PC-3 (cell line): Measurements from ENCODE around the gene COL4A1. TPM values are rescaled to one million over a fixed set of nuclear protein-coding genes. Genes with fewer than 3 reads are reported as not detected.

Source experiments
- ATAC-seq: fragments of 200-7000 bp; cut with Tn5 transposase; 2 replicates; pipeline ENCODE4 v1.9.1; 2020; ENCODE audit warnings: mild to moderate bottlenecking, moderate library complexity
- BruUV-seq: library from RNA; stranded (reverse); fragments of 400-500 nt; replicated peaks from 2 replicates; lab custom pipeline; 2021; lab: Mats Ljungman, UMichigan
- CTCF ChIA-PET: fragments of 300-600 bp; sonication (Branson Sonifier 250); formaldehyde crosslinking; loops from one replicate; lab custom pipeline; 2022; ENCODE audit warnings: antibody characterized with exemption; lab: Charles Lee
- POLR2A ChIA-PET: fragments of 300-600 bp; sonication (Branson Sonifier 250); formaldehyde crosslinking; loops from one replicate; lab custom pipeline; 2022; ENCODE audit warnings: antibody characterized with exemption; ENCODE audit not compliant: unreplicated experiment; lab: Charles Lee
- DNase-seq: peaks from one replicate; pipeline ENCODE4 v3.0.0-alpha.2; 2015
- H2AFZ ChIP-seq: fragments of 300-600 bp; sonication (generic); 2 replicates; pipeline ENCODE4 v1.6.0; 2016; ENCODE audit warnings: antibody characterized with exemption, low read length
- H3F3A ChIP-seq: fragments of 300-600 bp; sonication (generic); one replicate; pipeline ENCODE4 v1.6.0; 2017; ENCODE audit warnings: antibody characterized with exemption, low read length, control low read depth, mild to moderate bottlenecking; ENCODE audit not compliant: unreplicated experiment
- H3K27ac ChIP-seq: fragments of 300-600 bp; sonication (generic); 2 replicates; pipeline ENCODE4 v1.5.1; 2016; ENCODE audit warnings: mild to moderate bottlenecking, low read length
- H3K27me3 ChIP-seq: fragments of 300-600 bp; sonication (generic); 2 replicates; pipeline ENCODE4 v1.6.1; 2016; ENCODE audit warnings: low read length, mixed read lengths
- H3K36me3 ChIP-seq: fragments of 300-600 bp; sonication (generic); 2 replicates; pipeline ENCODE4 v1.6.1; 2016; ENCODE audit warnings: low read depth, mixed run types, low read length, mixed read lengths
- H3K4me1 ChIP-seq: fragments of 300-600 bp; sonication (generic); 2 replicates; pipeline ENCODE4 v1.5.1; 2016; ENCODE audit warnings: low read length; ENCODE audit not compliant: insufficient read depth
- H3K4me2 ChIP-seq: fragments of 300-600 bp; sonication (generic); 2 replicates; pipeline ENCODE4 v1.6.0; 2016; ENCODE audit warnings: low read length
- H3K4me3 ChIP-seq: fragments of 300-600 bp; sonication (generic); 2 replicates; pipeline ENCODE4 v1.5.1; 2016; ENCODE audit warnings: mild to moderate bottlenecking, low read length, mixed read lengths
- H3K79me2 ChIP-seq: fragments of 300-600 bp; sonication (generic); 2 replicates; pipeline ENCODE4 v1.6.1; 2017; ENCODE audit warnings: low read length, mixed read lengths
- H3K9ac ChIP-seq: fragments of 300-600 bp; sonication (generic); 2 replicates; pipeline ENCODE4 v1.6.0; 2016; ENCODE audit warnings: mild to moderate bottlenecking, low read length
- H3K9me2 ChIP-seq: fragments of 300-600 bp; sonication (generic); replicated peaks from 2 replicates; pipeline ENCODE4 v1.6.1; 2016; ENCODE audit warnings: mixed run types, low read length, mixed read lengths
- H3K9me3 ChIP-seq: fragments of 300-600 bp; sonication (generic); 2 replicates; pipeline ENCODE4 v1.6.1; 2016; ENCODE audit warnings: low read length, mixed read lengths
- H4K20me1 ChIP-seq: fragments of 300-600 bp; sonication (generic); 2 replicates; pipeline ENCODE4 v1.6.1; 2016; ENCODE audit warnings: low read length, mixed read lengths
- EZH2 ChIP-seq: fragments of 300-600 bp; sonication (generic); IDR thresholded peaks from one replicate; pipeline ENCODE4 v1.6.1; 2017; ENCODE audit warnings: antibody characterized with exemption, mild to moderate bottlenecking, low read length; ENCODE audit not compliant: unreplicated experiment
- EZH2phosphoT487 ChIP-seq: fragments of 300-600 bp; sonication (generic); IDR thresholded peaks from 2 replicates; pipeline ENCODE4 v1.6.1; 2018; ENCODE audit warnings: mild to moderate bottlenecking, antibody characterized with exemption, low read length, borderline replicate concordance
- intact Hi-C: fragments of 100-400 bp; cut with micrococcal nuclease; formaldehyde crosslinking; loops from 2 replicates; pipeline ENCODE4 v1.9.0; 2023
- total RNA-seq: library from RNA; depleted of rRNA; stranded (reverse); fragments of >200 nt; gene quantifications from 2 replicates; pipeline ENCODE4 v1.2.3, GENCODE V29; 2014
- TF ChIP-seq, protein P1 (sequence below): fragments of 300-600 bp; sonication (generic); conservative IDR thresholded peaks from 2 replicates; pipeline ENCODE4 v1.5.1; 2017; ENCODE audit warnings: antibody characterized with exemption, low read depth, mild to moderate bottlenecking, low read length

COL4A1 gene
- total RNA-seq, 1 experiment from 2014 or later: 48.7 TPM

DNA sequence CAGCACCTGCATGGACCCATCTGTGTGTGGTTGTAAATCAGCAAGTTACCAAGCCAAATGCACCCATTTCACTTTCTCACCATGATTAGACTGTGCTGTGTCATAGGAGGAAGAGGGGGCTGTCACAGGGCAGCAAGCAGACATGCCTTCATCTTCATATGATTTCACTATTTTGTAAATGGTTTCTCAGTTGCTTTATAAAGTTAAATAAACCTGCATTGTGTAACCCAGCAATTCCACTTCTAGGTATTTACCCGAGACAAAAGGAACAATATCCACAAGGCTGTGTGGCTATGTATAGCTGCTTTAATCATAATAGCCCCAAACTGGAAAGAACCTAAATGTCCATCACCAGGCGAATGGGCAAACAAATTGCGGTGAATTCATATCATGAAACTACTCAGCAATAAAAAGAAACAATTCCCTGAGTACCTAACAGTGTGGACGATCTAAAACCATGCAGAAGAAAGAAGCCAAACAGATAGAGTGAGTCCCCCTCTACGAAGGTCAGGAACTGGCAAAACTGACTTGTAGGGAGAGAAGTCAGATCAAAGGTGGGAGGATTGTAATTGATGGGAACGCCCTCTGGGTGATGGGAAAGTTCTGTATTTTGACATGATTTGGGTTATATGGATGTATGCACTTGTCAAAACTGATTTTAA lies 185.4 kb downstream of the COL4A1 start:
- peaks cover 22% of the 10 kb centered on the region for H3K4me1 ChIP-seq
- ChIA-PET CTCF (no interaction called here), POLR2A (no interaction called here)
- TF ChIP-seq EZH2 (no peak), EZH2phosphoT487 (no peak)
- TF ChIP-seq, protein P1, sequence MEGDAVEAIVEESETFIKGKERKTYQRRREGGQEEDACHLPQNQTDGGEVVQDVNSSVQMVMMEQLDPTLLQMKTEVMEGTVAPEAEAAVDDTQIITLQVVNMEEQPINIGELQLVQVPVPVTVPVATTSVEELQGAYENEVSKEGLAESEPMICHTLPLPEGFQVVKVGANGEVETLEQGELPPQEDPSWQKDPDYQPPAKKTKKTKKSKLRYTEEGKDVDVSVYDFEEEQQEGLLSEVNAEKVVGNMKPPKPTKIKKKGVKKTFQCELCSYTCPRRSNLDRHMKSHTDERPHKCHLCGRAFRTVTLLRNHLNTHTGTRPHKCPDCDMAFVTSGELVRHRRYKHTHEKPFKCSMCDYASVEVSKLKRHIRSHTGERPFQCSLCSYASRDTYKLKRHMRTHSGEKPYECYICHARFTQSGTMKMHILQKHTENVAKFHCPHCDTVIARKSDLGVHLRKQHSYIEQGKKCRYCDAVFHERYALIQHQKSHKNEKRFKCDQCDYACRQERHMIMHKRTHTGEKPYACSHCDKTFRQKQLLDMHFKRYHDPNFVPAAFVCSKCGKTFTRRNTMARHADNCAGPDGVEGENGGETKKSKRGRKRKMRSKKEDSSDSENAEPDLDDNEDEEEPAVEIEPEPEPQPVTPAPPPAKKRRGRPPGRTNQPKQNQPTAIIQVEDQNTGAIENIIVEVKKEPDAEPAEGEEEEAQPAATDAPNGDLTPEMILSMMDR: no peak
- H4K20me1 ChIP-seq: no peaks in the 10 kb centered on the region
- H3K9me3 ChIP-seq: no peaks in the 10 kb centered on the region
- DNase-seq (no peak), ATAC-seq (no peak)
- no peaks in the 10 kb centered on the region for H3K27me3 ChIP-seq
- no peak overlapping the region for H2AFZ ChIP-seq
- H3K36me3 ChIP-seq: no peaks in the 10 kb centered on the region
- no peaks in the 10 kb centered on the region for H3K9me2 ChIP-seq
- H3F3A ChIP-seq: no peaks in the 10 kb centered on the region
- H3K4me3 ChIP-seq: no peak overlapping the region
- no peak overlapping the region for H3K9ac ChIP-seq
- H3K27ac ChIP-seq: no peak overlapping the region
- no peak overlapping the region for H3K4me2 ChIP-seq
- no peaks in the 10 kb centered on the region for H3K79me2 ChIP-seq
- intact Hi-C loops: no loop called here
- no TSS peak for BruUV-seq

DNA sequence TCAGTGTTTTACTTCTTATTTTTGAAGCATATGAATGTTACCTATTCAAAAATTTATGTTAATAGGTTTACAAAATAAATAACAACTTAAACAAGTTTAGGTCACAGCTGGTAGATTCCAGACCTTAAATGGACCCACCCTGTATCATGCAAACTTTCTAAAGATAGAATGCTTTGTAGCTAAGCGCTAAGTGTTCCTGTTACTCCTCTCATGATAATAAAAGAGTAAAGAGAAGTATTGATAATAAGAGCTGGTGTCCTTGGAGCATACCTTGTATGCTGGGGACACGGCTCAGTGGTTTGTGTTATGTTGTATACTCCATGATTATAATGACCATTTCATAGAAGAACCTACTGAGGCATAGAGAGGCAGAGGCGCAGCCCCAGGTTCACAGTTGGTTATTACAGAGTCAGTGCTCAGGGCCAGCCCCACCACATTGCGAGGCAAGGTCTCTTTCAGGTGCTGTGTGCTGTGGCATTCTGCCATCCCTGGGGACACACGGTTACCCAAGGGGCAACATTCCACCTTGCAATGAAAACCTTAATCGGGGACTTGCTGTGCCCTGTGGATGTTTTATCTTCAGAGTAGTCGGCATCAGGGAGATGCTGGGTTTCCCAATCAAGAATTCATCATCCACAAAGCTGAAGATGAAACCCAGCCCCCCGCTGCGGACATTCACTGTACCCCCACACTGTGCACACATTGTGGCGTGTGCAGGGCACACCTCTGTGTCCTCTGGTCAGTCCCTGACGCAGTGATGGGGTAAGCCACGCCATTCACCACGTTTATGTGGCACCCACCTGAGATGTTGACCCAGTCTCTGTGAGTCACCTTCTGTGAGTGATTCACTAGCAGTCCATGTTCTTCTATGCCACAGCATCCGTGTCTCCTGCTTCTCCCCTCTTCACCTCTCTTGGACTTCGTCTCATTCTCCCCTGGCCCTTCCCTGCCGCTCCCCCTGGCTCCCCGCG lies 186.7 kb downstream of the COL4A1 start:
- Histone ChIP-seq H3K79me2 (no peaks in the 10 kb centered on the region), H3K4me3 (no peak overlapping the region), H3K9me3 (no peaks in the 10 kb centered on the region), H3K27me3 (no peaks in the 10 kb centered on the region), H2AFZ (0 out of 2 replicates have a peak overlapping the region, but pooled peaks have one; percentile 24), H3K36me3 (no peaks in the 10 kb centered on the region), H3K9ac (no peak overlapping the region), H3K4me2 (peak overlapping the region; percentile 27), H4K20me1 (no peaks in the 10 kb centered on the region), H3F3A (no peaks in the 10 kb centered on the region), H3K27ac (no peak overlapping the region), H3K4me1 (peaks cover 12% of the 10 kb centered on the region), H3K9me2 (no peaks in the 10 kb centered on the region)
- ATAC-seq: peak; percentile 97
- CTCF ChIA-PET: interaction anchor here (0.6 kb wide), 1 partner anchor 337 kb away, joined by 3 read pairs; no protein-coding TSS in a partner anchor
- POLR2A ChIA-PET: no interaction called here
- DNase-seq: peak; percentile 73
- intact Hi-C loops: loop anchor here (5.0 to 10.0 kb wide), 2 partner anchors 775 to 1203 kb away; no protein-coding TSS in a partner anchor
- BruUV-seq: no TSS peak
- TF ChIP-seq EZH2: no peak
- TF ChIP-seq EZH2phosphoT487: peak; percentile 68

DNA sequence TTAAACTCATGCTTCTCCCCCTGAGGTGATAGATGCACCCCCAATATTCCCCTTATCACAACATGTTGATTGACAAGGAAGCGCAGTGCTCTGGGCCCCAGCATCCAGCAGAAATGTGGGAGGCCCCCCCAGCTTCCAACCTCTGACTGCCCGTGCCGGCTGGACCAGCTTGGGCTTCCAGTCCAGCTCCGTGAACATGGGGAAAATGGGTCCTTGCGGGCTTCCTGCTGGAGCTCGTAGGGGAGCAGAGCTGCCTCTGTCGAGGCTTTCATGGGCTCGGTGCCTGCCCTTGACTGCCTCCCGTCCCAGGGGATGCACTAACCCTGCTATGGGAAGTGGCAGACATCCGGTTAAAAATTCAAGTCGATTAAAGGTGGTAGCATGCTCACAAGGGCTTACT lies 188.9 kb downstream of the COL4A1 start:
- Histone ChIP-seq H2AFZ (no peak overlapping the region), H3K36me3 (no peaks in the 10 kb centered on the region), H3K27me3 (no peaks in the 10 kb centered on the region), H3K4me1 (peaks cover 33% of the 10 kb centered on the region), H3K9me2 (no peaks in the 10 kb centered on the region), H3K9ac (no peak overlapping the region), H4K20me1 (no peaks in the 10 kb centered on the region), H3K4me2 (no peak overlapping the region), H3K4me3 (no peak overlapping the region), H3K9me3 (no peaks in the 10 kb centered on the region), H3F3A (no peaks in the 10 kb centered on the region), H3K79me2 (no peaks in the 10 kb centered on the region), H3K27ac (no peak overlapping the region)
- CTCF ChIA-PET: no interaction called here
- TF ChIP-seq EZH2 (no peak), EZH2phosphoT487 (no peak)
- TF ChIP-seq, protein P1: no peak
- DNase-seq (no peak), ATAC-seq (no peak)
- POLR2A ChIA-PET: no interaction called here
- intact Hi-C loops: loop anchor here (5.0 to 10.0 kb wide), 2 partner anchors 773 to 1201 kb away; no protein-coding TSS in a partner anchor
- BruUV-seq: no TSS peak
